Gastroesophageal sphincter (tissue), 3 donors: ENCODE results near the gene CLMP.

ENCODE experiments used
- CTCF ChIP-seq, 4 experiments: fragments of 200-600 bp in 2 of 4; fragments of 450-650 bp in 2 of 4; sonication (generic) in 1 of 4; IDR thresholded peaks; one replicate each; pipeline ENCODE4 v1.5.1; 2017 to 2019; ENCODE audit warnings: antibody characterized with exemption in 4 of 4, mild to moderate bottlenecking in 2 of 4, moderate library complexity in 2 of 4
- EP300 ChIP-seq: sonication (generic); formaldehyde crosslinking; IDR thresholded peaks from one replicate; pipeline ENCODE4 v1.6.1; 2017; ENCODE audit warnings: antibody characterized with exemption, mild to moderate bottlenecking
- POLR2A ChIP-seq, 2 donors: fragments of 450-650 bp; IDR thresholded peaks; one replicate each; pipeline ENCODE4 v1.6.1; 2017; ENCODE audit warnings: antibody characterized with exemption in 2 of 2, mild to moderate bottlenecking in 2 of 2, moderate library complexity in 1 of 2
- POLR2AphosphoS5 ChIP-seq: sonication (generic); formaldehyde crosslinking; IDR thresholded peaks from one replicate; pipeline ENCODE4 v1.6.1; 2017; ENCODE audit warnings: antibody characterized with exemption

DNA sequence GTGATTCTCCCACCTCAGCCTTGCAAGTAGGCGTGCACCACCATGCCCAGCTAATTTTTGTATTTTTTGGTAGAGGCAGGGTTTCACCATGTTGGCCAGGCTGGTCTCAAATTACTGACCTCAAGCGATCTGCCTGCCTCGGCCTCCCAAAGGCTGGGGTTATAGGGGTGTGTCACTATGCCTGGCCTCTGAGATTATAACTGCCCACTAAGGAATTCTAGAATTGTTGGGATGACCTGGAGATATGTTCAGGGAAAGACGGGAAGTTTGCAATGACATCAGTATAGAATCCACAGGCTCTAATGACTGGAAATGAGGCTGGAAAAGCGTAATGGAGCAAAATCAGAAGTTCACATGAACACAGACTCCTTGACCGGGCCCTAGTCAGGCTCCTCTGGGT is 62.2 kb downstream of the CLMP start:
- no peak for TF ChIP-seq POLR2AphosphoS5
- TF ChIP-seq CTCF (IDR thresholded peaks at IDR 0.05): no peak
- TF ChIP-seq POLR2A (IDR thresholded peaks at IDR 0.05): no peak
- no peak for TF ChIP-seq EP300
